Keratinocyte (primary cell): ENCODE data around the gene DSCAM.

ENCODE experiments used
- CTCF ChIP-seq, 3 experiments: IDR thresholded peaks in 1 of 3; conservative IDR thresholded peaks in 1 of 3; optimal IDR thresholded peaks in 1 of 3; 2 replicates in 2 of 3; 3 replicates in 1 of 3; pipeline versions ENCODE3 to v1.5.1; 2011; ENCODE audit warnings: low read length in 3 of 3, mild to moderate bottlenecking in 3 of 3, moderate library complexity in 2 of 3, control low read depth in 1 of 3, inconsistent platforms in 1 of 3; ENCODE audit not compliant: insufficient read depth in 2 of 3; ENCODE audit errors: extremely low read depth in 1 of 3
- EZH2 ChIP-seq: IDR thresholded peaks from one replicate; pipeline ENCODE4 v1.6.1; 2012; ENCODE audit warnings: inconsistent platforms, mild to moderate bottlenecking, low read length, moderate library complexity

- TF ChIP-seq CTCF (optimal IDR thresholded peaks at IDR 0.05 in 1 of 3, IDR thresholded peaks at IDR 0.05 in 1 of 3, conservative IDR thresholded peaks at IDR 0.05 in 1 of 3; ENCODE audit: extremely low read depth in 1 of 3, insufficient read depth in 2 of 3, low read length in 3 of 3) (no peak), EZH2 (no peak)
Measured at GRCh38 chr21:40349591-40349990, 497.4 kb downstream of the DSCAM start.
